HUDEP-2 (cell line): ENCODE data around the gene CHGA.
A peak's percentile ranks its signal among the peaks of the same experiment; 100 is the strongest.

Experiments
- DNase-seq, 76 experiments: peaks; one replicate each; lab custom pipeline; 2025; ENCODE audit not compliant: unreplicated experiment in 76 of 76; lab: John Stamatoyannopoulos, UW

Gene CHGA

GRCh38 chr14:92942976-92943710 lies 20.2 kb downstream of the CHGA start:
- no peak for DNase-seq

GRCh38 chr14:92943855-92944570 lies 21.1 kb downstream of the CHGA start:
- no peak for DNase-seq

GRCh38 chr14:92944976-92945375 lies 22.0 kb downstream of the CHGA start:
- no peak for DNase-seq

- DNase-seq, result no peak
These were observed 22.6 kb downstream of the CHGA start for GRCh38 chr14:92945544-92945943.

- DNase-seq, result peak in 5 of 76 experiments; percentile 20 to 75 (median 53)
These were observed 23.3 kb downstream of the CHGA start for GRCh38 chr14:92945959-92946846.

- DNase-seq, result no peak
These were observed 24.0 kb downstream of the CHGA start for GRCh38 chr14:92946847-92947545.

- DNase-seq, result peak in 9 of 76 experiments; percentile 6 to 40 (median 13)
These were observed 25.7 kb downstream of the CHGA start for GRCh38 chr14:92948647-92949046.

GRCh38 chr14:92949496-92950192 lies 26.7 kb downstream of the CHGA start:
- no peak for DNase-seq

GRCh38 chr14:92950193-92950540 lies 27.2 kb downstream of the CHGA start:
- no peak for DNase-seq

- DNase-seq, result no peak
These were observed 27.8 kb downstream of the CHGA start for GRCh38 chr14:92950773-92951172.

GRCh38 chr14:92951261-92951660 lies 28.3 kb downstream of the CHGA start:
- no peak for DNase-seq

- peak in 62 of 76 experiments; percentile 9 to 77 (median 54) for DNase-seq
These were observed 29.0 kb downstream of the CHGA start for GRCh38 chr14:92951912-92952471.

- no peak for DNase-seq
These were observed 29.7 kb downstream of the CHGA start for GRCh38 chr14:92952481-92953298.

GRCh38 chr14:92953526-92953925 lies 30.6 kb downstream of the CHGA start:
- DNase-seq, result no peak

- DNase-seq, result no peak
These were observed 32.0 kb downstream of the CHGA start for GRCh38 chr14:92954933-92955332.

- DNase-seq, result no peak
These were observed 32.4 kb downstream of the CHGA start for GRCh38 chr14:92955381-92955780.

- DNase-seq, result no peak
These were observed 34.0 kb downstream of the CHGA start for GRCh38 chr14:92956961-92957360.

GRCh38 chr14:92958373-92959188 lies 35.6 kb downstream of the CHGA start:
- no peak for DNase-seq
